GM23338 (cell line): Measurements from ENCODE around the gene SH3BP2. TPM values are rescaled to one million over a fixed set of nuclear protein-coding genes. Genes with fewer than 3 reads are reported as not detected.

ENCODE experiments used
- ATAC-seq: fragments of 200-7000 bp; cut with Tn5 transposase; 3 replicates; pipeline ENCODE4 v1.9.1; 2020
- DNase-seq: peaks from one replicate; pipeline ENCODE4 v3.0.0-alpha.2; 2015; ENCODE audit warnings: low spot score
- H2AFZ ChIP-seq: fragments of 200-600 bp; sonication (generic); 2 replicates; pipeline ENCODE4 v1.8.0; 2016; ENCODE audit warnings: antibody characterized with exemption, mild to moderate bottlenecking, moderate library complexity
- H3F3A ChIP-seq: fragments of 200-600 bp; sonication (generic); replicated peaks from 2 replicates; pipeline ENCODE4 v1.8.0; 2017; ENCODE audit warnings: antibody characterized with exemption, mixed run types, low read depth
- H3K27ac ChIP-seq: fragments of 200-600 bp; sonication (generic); 2 replicates; pipeline ENCODE4 v1.6.1; 2016; ENCODE audit warnings: low read depth
- H3K27me3 ChIP-seq: fragments of 200-600 bp; sonication (generic); 2 replicates; pipeline ENCODE4 v1.8.0; 2016; ENCODE audit warnings: mild to moderate bottlenecking, mixed run types, moderate library complexity; ENCODE audit not compliant: insufficient read depth
- H3K36me3 ChIP-seq: fragments of 200-600 bp; sonication (generic); 2 replicates; pipeline ENCODE4 v1.8.0; 2016; ENCODE audit warnings: mild to moderate bottlenecking; ENCODE audit not compliant: insufficient read depth
- H3K4me1 ChIP-seq: fragments of 200-600 bp; sonication (generic); 2 replicates; pipeline ENCODE4 v1.8.0; 2016; ENCODE audit warnings: mild to moderate bottlenecking, moderate library complexity; ENCODE audit not compliant: insufficient read depth
- H3K4me2 ChIP-seq: fragments of 200-600 bp; sonication (generic); 2 replicates; pipeline ENCODE4 v1.7.1; 2017; ENCODE audit warnings: mixed run types
- H3K4me3 ChIP-seq: fragments of 200-600 bp; sonication (generic); 2 replicates; pipeline ENCODE4 v1.6.1; 2016; ENCODE audit warnings: mixed run types
- H3K79me2 ChIP-seq: fragments of 200-600 bp; sonication (generic); replicated peaks from 2 replicates; pipeline ENCODE4 v1.8.0; 2017; ENCODE audit warnings: mild to moderate bottlenecking; ENCODE audit not compliant: insufficient read depth
- H3K9me2 ChIP-seq: fragments of 200-600 bp; sonication (generic); 2 replicates; pipeline ENCODE4 v1.8.0; 2017; ENCODE audit not compliant: insufficient read depth
- H4K20me1 ChIP-seq: fragments of 200-600 bp; sonication (generic); replicated peaks from 2 replicates; pipeline ENCODE4 v1.8.0; 2017; ENCODE audit warnings: mild to moderate bottlenecking; ENCODE audit not compliant: insufficient read depth
- H3K27ac Mint-ChIP-seq: 2 replicates; pipeline ENCODE4 v1.8.0; 2020; ENCODE audit warnings: inconsistent platforms, mild to moderate bottlenecking, moderate library complexity, mixed read lengths
- H3K27me3 Mint-ChIP-seq: 3 replicates; pipeline ENCODE4 v1.8.0; 2022; ENCODE audit warnings: low read depth, mild to moderate bottlenecking, moderate library complexity, mixed read lengths, inconsistent platforms; ENCODE audit not compliant: insufficient read depth, poor library complexity
- H3K36me3 Mint-ChIP-seq: 3 replicates; pipeline ENCODE4 v1.8.0; 2021; ENCODE audit warnings: low read depth, mild to moderate bottlenecking, inconsistent platforms, moderate library complexity, mixed read lengths
- H3K4me1 Mint-ChIP-seq: 3 replicates; pipeline ENCODE4 v1.8.0; 2020; ENCODE audit warnings: mild to moderate bottlenecking, inconsistent platforms, mixed read lengths
- H3K4me3 Mint-ChIP-seq: 3 replicates; pipeline ENCODE4 v1.8.0; 2021; ENCODE audit warnings: moderate library complexity, mild to moderate bottlenecking, inconsistent platforms, mixed read lengths
- H3K9me3 Mint-ChIP-seq: 3 replicates; pipeline ENCODE4 v1.8.0; 2020; ENCODE audit warnings: moderate library complexity, mild to moderate bottlenecking, inconsistent platforms, mixed read lengths
- CREB1 ChIP-seq: fragments of 250-450 bp; sonication (Bioruptor Pico); IDR thresholded peaks from 2 replicates; pipeline ENCODE4 v1.5.0; 2020; ENCODE audit warnings: low read depth, mild to moderate bottlenecking, moderate library complexity
- EZH2phosphoT487 ChIP-seq: fragments of 200-600 bp; sonication (generic); IDR thresholded peaks from one replicate; pipeline ENCODE4 v1.8.1; 2018; ENCODE audit warnings: antibody characterized with exemption; ENCODE audit not compliant: unreplicated experiment
- JUNB ChIP-seq: IDR thresholded peaks from one replicate; pipeline ENCODE4 v1.6.1; 2016; ENCODE audit warnings: antibody characterized with exemption; ENCODE audit not compliant: unreplicated experiment
- ZNF114 ChIP-seq: fragments of 250-450 bp; sonication (Bioruptor Pico); IDR thresholded peaks from 2 replicates; pipeline ENCODE4 v1.5.0; 2020; ENCODE audit warnings: mild to moderate bottlenecking, moderate library complexity
- polyA plus RNA-seq: library from polyadenylated mRNA; unstranded; fragments of >200 nt; fragmentation: Nextera tagmentation; extraction: Ambion mirVana; gene quantifications from 2 replicates; pipeline ENCODE4 v1.2.1, GENCODE V29; 2016
- total RNA-seq: library from RNA; depleted of rRNA; stranded (reverse); fragments of >200 nt; shearing (Covaris generic); gene quantifications from 2 replicates; pipeline ENCODE4 v1.2.3, GENCODE V29; 2014
- TF ChIP-seq, protein P1 (sequence below): IDR thresholded peaks from one replicate; pipeline ENCODE4 v1.6.1; 2018; ENCODE audit warnings: antibody characterized with exemption; ENCODE audit not compliant: unreplicated experiment
- TF ChIP-seq, protein P2 (sequence below), 2 experiments: fragments of 200-600 bp in 1 of 2; sonication (generic) in 1 of 2; conservative IDR thresholded peaks; 2 replicates each; pipeline versions ENCODE4 v1.5.1 to v1.6.1; 2016 to 2017; ENCODE audit warnings: antibody characterized with exemption in 2 of 2, low read depth in 2 of 2, mild to moderate bottlenecking in 2 of 2, moderate library complexity in 1 of 2

SH3BP2 gene
- total and polyA plus RNA-seq, 2 experiments from 2014 or later = 15.2 to 43.9 TPM

DNA sequence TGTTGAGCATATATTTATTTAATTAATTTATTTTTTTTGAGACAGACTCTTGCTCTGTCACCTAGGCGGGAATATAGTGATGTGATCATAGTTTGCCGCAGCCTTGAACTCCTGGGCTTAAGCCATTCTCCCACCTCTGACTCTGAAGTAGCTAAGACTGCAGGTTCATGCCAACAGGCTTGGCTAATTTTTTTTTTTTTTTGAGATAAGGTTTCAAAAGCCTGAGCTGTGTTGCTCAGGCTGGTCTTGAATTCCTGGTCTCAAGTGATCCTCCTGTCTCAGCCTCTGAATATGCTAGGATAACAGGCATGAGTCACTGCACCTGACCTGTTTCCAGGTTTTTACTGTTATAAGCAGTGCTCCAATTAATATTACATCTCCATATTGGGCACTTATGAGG lies 55.6 kb downstream of the SH3BP2 start (continued):
- TF ChIP-seq, protein P1, sequence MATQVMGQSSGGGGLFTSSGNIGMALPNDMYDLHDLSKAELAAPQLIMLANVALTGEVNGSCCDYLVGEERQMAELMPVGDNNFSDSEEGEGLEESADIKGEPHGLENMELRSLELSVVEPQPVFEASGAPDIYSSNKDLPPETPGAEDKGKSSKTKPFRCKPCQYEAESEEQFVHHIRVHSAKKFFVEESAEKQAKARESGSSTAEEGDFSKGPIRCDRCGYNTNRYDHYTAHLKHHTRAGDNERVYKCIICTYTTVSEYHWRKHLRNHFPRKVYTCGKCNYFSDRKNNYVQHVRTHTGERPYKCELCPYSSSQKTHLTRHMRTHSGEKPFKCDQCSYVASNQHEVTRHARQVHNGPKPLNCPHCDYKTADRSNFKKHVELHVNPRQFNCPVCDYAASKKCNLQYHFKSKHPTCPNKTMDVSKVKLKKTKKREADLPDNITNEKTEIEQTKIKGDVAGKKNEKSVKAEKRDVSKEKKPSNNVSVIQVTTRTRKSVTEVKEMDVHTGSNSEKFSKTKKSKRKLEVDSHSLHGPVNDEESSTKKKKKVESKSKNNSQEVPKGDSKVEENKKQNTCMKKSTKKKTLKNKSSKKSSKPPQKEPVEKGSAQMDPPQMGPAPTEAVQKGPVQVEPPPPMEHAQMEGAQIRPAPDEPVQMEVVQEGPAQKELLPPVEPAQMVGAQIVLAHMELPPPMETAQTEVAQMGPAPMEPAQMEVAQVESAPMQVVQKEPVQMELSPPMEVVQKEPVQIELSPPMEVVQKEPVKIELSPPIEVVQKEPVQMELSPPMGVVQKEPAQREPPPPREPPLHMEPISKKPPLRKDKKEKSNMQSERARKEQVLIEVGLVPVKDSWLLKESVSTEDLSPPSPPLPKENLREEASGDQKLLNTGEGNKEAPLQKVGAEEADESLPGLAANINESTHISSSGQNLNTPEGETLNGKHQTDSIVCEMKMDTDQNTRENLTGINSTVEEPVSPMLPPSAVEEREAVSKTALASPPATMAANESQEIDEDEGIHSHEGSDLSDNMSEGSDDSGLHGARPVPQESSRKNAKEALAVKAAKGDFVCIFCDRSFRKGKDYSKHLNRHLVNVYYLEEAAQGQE = no peak
- TF ChIP-seq ZNF114 (no peak), CREB1 (CRISPR knock-in tag) (no peak), EZH2phosphoT487 (no peak), JUNB (no peak)
- TF ChIP-seq, protein P2, sequence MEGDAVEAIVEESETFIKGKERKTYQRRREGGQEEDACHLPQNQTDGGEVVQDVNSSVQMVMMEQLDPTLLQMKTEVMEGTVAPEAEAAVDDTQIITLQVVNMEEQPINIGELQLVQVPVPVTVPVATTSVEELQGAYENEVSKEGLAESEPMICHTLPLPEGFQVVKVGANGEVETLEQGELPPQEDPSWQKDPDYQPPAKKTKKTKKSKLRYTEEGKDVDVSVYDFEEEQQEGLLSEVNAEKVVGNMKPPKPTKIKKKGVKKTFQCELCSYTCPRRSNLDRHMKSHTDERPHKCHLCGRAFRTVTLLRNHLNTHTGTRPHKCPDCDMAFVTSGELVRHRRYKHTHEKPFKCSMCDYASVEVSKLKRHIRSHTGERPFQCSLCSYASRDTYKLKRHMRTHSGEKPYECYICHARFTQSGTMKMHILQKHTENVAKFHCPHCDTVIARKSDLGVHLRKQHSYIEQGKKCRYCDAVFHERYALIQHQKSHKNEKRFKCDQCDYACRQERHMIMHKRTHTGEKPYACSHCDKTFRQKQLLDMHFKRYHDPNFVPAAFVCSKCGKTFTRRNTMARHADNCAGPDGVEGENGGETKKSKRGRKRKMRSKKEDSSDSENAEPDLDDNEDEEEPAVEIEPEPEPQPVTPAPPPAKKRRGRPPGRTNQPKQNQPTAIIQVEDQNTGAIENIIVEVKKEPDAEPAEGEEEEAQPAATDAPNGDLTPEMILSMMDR (conservative IDR thresholded peaks at IDR 0.05; ENCODE audit: low read depth in 2 of 2) = no peak

DNA sequence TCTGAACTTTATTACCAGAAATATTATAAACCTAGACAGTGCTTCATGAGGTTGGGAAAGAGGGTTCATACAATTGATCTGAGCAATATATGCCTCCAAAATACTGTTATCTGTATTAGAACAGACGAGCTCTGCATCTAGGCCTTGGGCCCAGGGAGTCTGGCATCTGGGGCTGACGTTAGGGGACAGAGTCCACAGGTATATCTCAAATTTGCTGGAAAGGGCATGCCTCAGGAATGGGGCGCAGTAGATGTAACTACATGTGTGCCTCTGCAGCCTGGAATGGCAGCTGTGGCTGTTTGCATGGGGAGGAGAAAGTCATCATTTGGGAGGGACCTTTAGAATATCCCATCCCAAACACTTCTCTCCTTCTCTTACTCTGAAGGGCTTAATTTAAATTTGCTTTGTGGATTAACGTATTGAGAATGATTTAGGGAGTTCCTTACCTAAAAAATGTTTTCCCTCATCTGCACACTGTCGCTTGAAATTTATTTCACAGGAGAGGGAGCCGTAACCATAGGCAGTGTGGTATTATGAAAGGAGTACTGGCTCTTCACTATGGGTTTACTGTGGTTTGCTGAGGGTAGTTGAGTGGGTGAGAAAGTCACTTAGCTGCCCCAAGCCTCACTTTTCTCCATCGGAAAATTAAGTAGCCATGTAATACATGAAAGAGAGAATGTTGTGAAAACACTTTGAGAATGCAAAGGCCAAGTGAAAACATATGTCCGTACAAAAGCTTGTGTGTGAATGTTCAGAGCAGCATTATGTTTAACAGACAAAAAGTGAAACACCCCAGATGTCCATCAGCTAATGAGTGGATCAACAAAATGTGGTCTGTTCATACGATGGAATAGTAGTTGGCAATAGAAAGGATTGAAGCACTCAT lies 56.6 kb downstream of the SH3BP2 start:
- DNase-seq = no peak
- H3K27me3 ChIP-seq = no peaks in the 10 kb centered on the region
- Mint-ChIP-seq H3K27me3 (peaks cover 3% of the 10 kb centered on the region), H3K4me1 (peaks cover 11% of the 10 kb centered on the region), H3K4me3 (no peak overlapping the region), H3K27ac (no peak overlapping the region), H3K9me3 (no peaks in the 10 kb centered on the region), H3K36me3 (peaks cover 10% of the 10 kb centered on the region)
- H3K9me2 ChIP-seq = no peaks in the 10 kb centered on the region
- peaks cover 4% of the 10 kb centered on the region; the same call in 1 of the 2 replicates for H3K4me1 ChIP-seq
- H3K27ac ChIP-seq = no peak overlapping the region
- no peak for TF ChIP-seq EZH2phosphoT487
- TF ChIP-seq, protein P1 = no peak
- H4K20me1 ChIP-seq = peaks cover 21% of the 10 kb centered on the region; the same call in 1 of the 2 replicates
- no peak overlapping the region for H2AFZ ChIP-seq
- H3K36me3 ChIP-seq = no peaks in the 10 kb centered on the region
- H3K79me2 ChIP-seq = peaks cover 100% of the 10 kb centered on the region
- no peak for ATAC-seq
- no peak overlapping the region for H3K4me3 ChIP-seq
- H3F3A ChIP-seq = no peaks in the 10 kb centered on the region
- H3K4me2 ChIP-seq = no peak overlapping the region
